Measurements from ENCODE around the gene MAPK12.

- TF ChIP-seq POLR2A (IDR thresholded peaks at IDR 0.05), result no peak
- TF ChIP-seq CTCF (IDR thresholded peaks at IDR 0.05), result no peak
These were observed 45.3 kb downstream of the MAPK12 start for GRCh38 chr22:50216055-50216683.
